ENCODE data around the gene RSPH9.

RSPH9 gene

GRCh38 chr6:43710576-43710975 is 65.7 kb downstream of the RSPH9 start:
- DNase-seq (ENCODE audit: low read depth), result no peak

GRCh38 chr6:43712579-43712978 is 67.7 kb downstream of the RSPH9 start:
- no peak for DNase-seq (ENCODE audit: low read depth)

- no peak for DNase-seq (ENCODE audit: low read depth)
Observed at GRCh38 chr6:43713643-43714310, 68.9 kb downstream of the RSPH9 start.

GRCh38 chr6:43714311-43715055 is 69.6 kb downstream of the RSPH9 start:
- no peak for DNase-seq (ENCODE audit: low read depth)

- DNase-seq (ENCODE audit: low read depth), result no peak
Observed at GRCh38 chr6:43715056-43715788, 70.4 kb downstream of the RSPH9 start.

GRCh38 chr6:43716099-43716498 is 71.3 kb downstream of the RSPH9 start:
- DNase-seq (ENCODE audit: low read depth), result no peak

- DNase-seq (ENCODE audit: low read depth), result no peak
Observed at GRCh38 chr6:43717389-43717788, 72.6 kb downstream of the RSPH9 start.

- no peak for DNase-seq (ENCODE audit: low read depth)
Observed at GRCh38 chr6:43717822-43718221, 73.0 kb downstream of the RSPH9 start.

- DNase-seq (ENCODE audit: low read depth), result no peak
Observed at GRCh38 chr6:43718387-43719105, 73.7 kb downstream of the RSPH9 start.

GRCh38 chr6:43719511-43719910 is 74.7 kb downstream of the RSPH9 start:
- no peak for DNase-seq (ENCODE audit: low read depth)

GRCh38 chr6:43720999-43721398 is 76.2 kb downstream of the RSPH9 start:
- DNase-seq (ENCODE audit: low read depth), result no peak

All from stimulated activated CD8-positive, alpha-beta memory T cell treated with anti-CD3 and anti-CD28 coated beads, Interleukin-15, amount 100 ng/mL, for 24 hours (primary cell).